CD14-positive monocyte (primary cell): ENCODE data around the gene IL10RB. TPM values are rescaled to one million over a fixed set of nuclear protein-coding genes. Genes with fewer than 3 reads are reported as not detected.
A peak's percentile ranks its signal among the peaks of the same experiment; 100 is the strongest.

Experiments used
- DNase-seq, 3 donors: peaks; one replicate each; pipeline ENCODE4 v3.0.0-alpha.2; 2011 to 2022
- H2AFZ ChIP-seq: 2 replicates; pipeline ENCODE4 v1.6.0; 2012; ENCODE audit warnings: mild to moderate bottlenecking, low read depth, low read length, inconsistent platforms; ENCODE audit not compliant: insufficient read depth, poor library complexity, severe bottlenecking
- H3K27ac ChIP-seq, 2 donors: 1 replicate in 1 of 2; 2 replicates in 1 of 2; pipeline ENCODE4 v1.5.1; 2012 to 2013; ENCODE audit warnings: low read length in 2 of 2, control low read depth in 1 of 2, inconsistent platforms in 1 of 2, low read depth in 1 of 2, mild to moderate bottlenecking in 1 of 2
- H3K27me3 ChIP-seq, 2 donors: one replicate each; pipeline versions ENCODE4 v1.6.0 to v1.6.1; 2011 to 2013; ENCODE audit warnings: low read length in 2 of 2; ENCODE audit not compliant: control insufficient read depth in 2 of 2, insufficient read depth in 2 of 2
- H3K36me3 ChIP-seq, 2 donors: replicated peaks in 1 of 2; 1 replicate in 1 of 2; 2 replicates in 1 of 2; pipeline versions ENCODE4 v1.5.1 to v1.6.1; 2012 to 2013; ENCODE audit warnings: low read length in 2 of 2, control low read depth in 1 of 2, inconsistent platforms in 1 of 2, mild to moderate bottlenecking in 1 of 2; ENCODE audit not compliant: insufficient read depth in 2 of 2, control insufficient read depth in 1 of 2
- H3K4me1 ChIP-seq, 2 donors: 1 replicate in 1 of 2; 2 replicates in 1 of 2; pipeline versions ENCODE4 v1.5.1 to v1.6.1; 2012 to 2013; ENCODE audit warnings: low read length in 2 of 2, control low read depth in 1 of 2, inconsistent platforms in 1 of 2, mild to moderate bottlenecking in 1 of 2, moderate library complexity in 1 of 2; ENCODE audit not compliant: insufficient read depth in 2 of 2, control insufficient read depth in 1 of 2
- H3K4me2 ChIP-seq: replicated peaks from 2 replicates; pipeline ENCODE3; 2012; ENCODE audit warnings: low read length, moderate library complexity, mild to moderate bottlenecking; ENCODE audit not compliant: poor library complexity, severe bottlenecking; ENCODE audit errors: extremely low read depth
- H3K4me3 ChIP-seq, 3 experiments: fragments of 200-600 bp in 1 of 3; sonication (generic) in 1 of 3; replicated peaks in 1 of 3; 1 replicate in 2 of 3; 2 replicates in 1 of 3; pipeline ENCODE4 v1.5.1; 2011 to 2013; ENCODE audit warnings: low read length in 3 of 3, mild to moderate bottlenecking in 3 of 3, control low read depth in 2 of 3, low read depth in 2 of 3, inconsistent platforms in 1 of 3, moderate library complexity in 1 of 3
- H3K79me2 ChIP-seq: 2 replicates; pipeline ENCODE4 v1.6.0; 2012; ENCODE audit warnings: mild to moderate bottlenecking, control low read depth, inconsistent platforms, low read length, moderate library complexity; ENCODE audit not compliant: insufficient read depth
- H3K9ac ChIP-seq: 2 replicates; pipeline ENCODE4 v1.6.0; 2017; ENCODE audit warnings: low read length, mild to moderate bottlenecking; ENCODE audit not compliant: insufficient read depth, poor library complexity, severe bottlenecking
- H3K9me3 ChIP-seq, 2 donors: replicated peaks in 1 of 2; 1 replicate in 1 of 2; 2 replicates in 1 of 2; pipeline versions ENCODE4 v1.5.1 to v1.6.1; 2012 to 2013; ENCODE audit warnings: low read length in 2 of 2, control low read depth in 1 of 2; ENCODE audit not compliant: control insufficient read depth in 1 of 2, insufficient read depth in 1 of 2
- H4K20me1 ChIP-seq: 2 replicates; pipeline ENCODE4 v1.6.0; 2012; ENCODE audit warnings: mild to moderate bottlenecking, low read length, control low read depth, moderate library complexity; ENCODE audit not compliant: insufficient read depth
- H3K27ac Mint-ChIP-seq, 7 donors: one replicate each; pipeline ENCODE4 v1.8.0; 2020; ENCODE audit warnings: mild to moderate bottlenecking in 7 of 7, mixed read lengths in 7 of 7, moderate library complexity in 6 of 7, inconsistent platforms in 2 of 7
- H3K27me3 Mint-ChIP-seq, 3 donors: one replicate each; pipeline ENCODE4 v1.8.0; 2021 to 2022; ENCODE audit warnings: low read depth in 3 of 3, mild to moderate bottlenecking in 3 of 3, mixed read lengths in 3 of 3, moderate library complexity in 3 of 3, inconsistent platforms in 1 of 3
- H3K36me3 Mint-ChIP-seq, 2 donors: one replicate each; pipeline ENCODE4 v1.8.0; 2020; ENCODE audit warnings: mixed read lengths in 2 of 2, inconsistent platforms in 1 of 2, mild to moderate bottlenecking in 1 of 2
- H3K4me1 Mint-ChIP-seq: one replicate; pipeline ENCODE4 v1.8.0; 2020; ENCODE audit warnings: mild to moderate bottlenecking, mixed read lengths
- H3K4me3 Mint-ChIP-seq, 2 donors: one replicate each; pipeline ENCODE4 v1.8.0; 2020; ENCODE audit warnings: mild to moderate bottlenecking in 2 of 2, mixed read lengths in 2 of 2, moderate library complexity in 1 of 2
- H3K9me3 Mint-ChIP-seq, 7 donors: one replicate each; pipeline ENCODE4 v1.8.0; 2020 to 2022; ENCODE audit warnings: mixed read lengths in 7 of 7, mild to moderate bottlenecking in 6 of 7, moderate library complexity in 6 of 7, inconsistent platforms in 2 of 7
- CTCF ChIP-seq: fragments of 200-600 bp; IDR thresholded peaks from one replicate; pipeline ENCODE4 v1.8.0; 2022; ENCODE audit warnings: antibody characterized with exemption, mild to moderate bottlenecking
- WGBS: methylation state at CpG from one replicate; pipeline ENCODE4 v1.1.5; 2013; ENCODE audit warnings: missing lambda C conversion rate; ENCODE audit not compliant: insufficient coverage; 5-methylcytosine and 5-hydroxymethylcytosine counted together
- intact Hi-C, 2 donors: fragments of 100-400 bp; cut with micrococcal nuclease; formaldehyde crosslinking; loops; one replicate each; pipeline versions ENCODE4 v1.15.0 to v1.15.1; 2023
- polyA plus RNA-seq, 3 donors: library from polyadenylated mRNA; depleted of rRNA in 1 of 3; unstranded in 2 of 3; stranded (reverse) in 1 of 3; fragments of 300-500 nt in 2 of 3; fragments of >200 nt in 1 of 3; fragmentation: Illumina TruSeq in 2 of 3; gene quantifications; 1 replicate in 2 of 3; 2 replicates in 1 of 3; pipeline ENCODE4 v1.2.3, GENCODE V29; 2012 to 2021

Gene IL10RB
- polyA plus RNA-seq, 3 donors: 79.0 to 225 (median 212) TPM

- peaks cover 0 to 3% (median 0%) of the 10 kb centered on the region in 3 donors for H3K27me3 Mint-ChIP-seq
- peaks cover 30 to 43% of the 10 kb centered on the region in 2 donors for H3K4me1 ChIP-seq
- H3K4me3 ChIP-seq: peak overlapping the region; percentile 83 to 94 (median 89)
- peaks cover 5 to 11% of the 10 kb centered on the region in 2 donors for H3K36me3 Mint-ChIP-seq
- H3K9me3 ChIP-seq: no peaks in the 10 kb centered on the region
- peaks cover 66% of the 10 kb centered on the region for H3K79me2 ChIP-seq
- intact Hi-C loops: loop anchor here in 1 of 2 donors (5.0 kb wide), 1 partner anchor 37 kb away; no protein-coding TSS in a partner anchor
- peak overlapping the region; percentile 97 for H2AFZ ChIP-seq
- H3K27ac ChIP-seq: peak overlapping the region; percentile 99 to 100
- peak; percentile 80 to 91 (median 85) for DNase-seq
- H3K36me3 ChIP-seq: peaks cover 3 to 13% of the 10 kb centered on the region in 2 donors
- H3K27ac Mint-ChIP-seq: no peak overlapping the region
- H3K4me1 Mint-ChIP-seq: peaks cover 30% of the 10 kb centered on the region
- TF ChIP-seq CTCF: no peak
- peak overlapping the region; percentile 96 for H3K4me2 ChIP-seq
- peaks cover 0 to 3% (median 0%) of the 10 kb centered on the region in 7 donors for H3K9me3 Mint-ChIP-seq
- no peaks in the 10 kb centered on the region for H3K27me3 ChIP-seq
- 0% methylated on average over 21 of the region's 28 CpGs for WGBS
- peaks cover 44% of the 10 kb centered on the region for H4K20me1 ChIP-seq
- peak overlapping the region; percentile 99 for H3K9ac ChIP-seq
- no peak overlapping the region for H3K4me3 Mint-ChIP-seq
Measured at GRCh38 chr21:33325222-33326067, 59.3 kb downstream of the IL10RB start.

DNA sequence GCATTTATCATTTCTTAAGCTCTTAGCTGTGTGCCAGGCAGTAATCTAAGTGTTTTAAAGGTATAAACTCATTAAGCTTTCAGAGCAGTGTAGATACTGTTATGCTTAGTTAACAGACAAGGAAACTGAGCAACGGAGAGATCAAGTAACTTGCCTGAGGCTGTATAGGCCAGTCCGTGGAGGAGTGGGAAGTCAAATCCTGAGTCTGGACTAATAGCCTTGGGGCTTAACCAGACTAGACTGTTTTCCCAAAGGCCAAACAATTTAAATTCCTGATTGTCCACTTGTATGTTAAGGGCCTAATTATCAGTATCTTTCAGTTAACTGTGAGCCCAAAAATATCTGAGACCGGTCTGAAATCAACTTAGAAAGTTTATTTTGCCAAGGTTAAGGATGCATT, 61.2 kb downstream of the IL10RB start:
- no peaks in the 10 kb centered on the region for H3K27me3 ChIP-seq
- H3K9ac ChIP-seq: no peak overlapping the region
- Mint-ChIP-seq H3K27me3 (peaks cover 0 to 3% (median 0%) of the 10 kb centered on the region in 3 donors), H3K4me1 (peaks cover 38% of the 10 kb centered on the region), H3K27ac (peak overlapping the region in 2 of 7 donors; percentile 8 to 46), H3K36me3 (peaks cover 24 to 25% of the 10 kb centered on the region in 2 donors), H3K9me3 (peaks cover 0 to 8% (median 4%) of the 10 kb centered on the region in 7 donors), H3K4me3 (no peak overlapping the region)
- H2AFZ ChIP-seq: no peak overlapping the region
- TF ChIP-seq CTCF: no peak
- H3K27ac ChIP-seq: peak overlapping the region in 1 of 2 donors; percentile 49
- H3K36me3 ChIP-seq: peaks cover 14 to 32% of the 10 kb centered on the region in 2 donors
- H3K79me2 ChIP-seq: peaks cover 85% of the 10 kb centered on the region
- H3K4me3 ChIP-seq: peak overlapping the region in 1 of 3 experiments; percentile 89
- peak overlapping the region; percentile 96 for H3K4me2 ChIP-seq
- no peak for DNase-seq
- no CpG with 5 or more reads among the region's 3 CpGs for WGBS
- no peaks in the 10 kb centered on the region for H3K9me3 ChIP-seq
- peaks cover 30 to 43% of the 10 kb centered on the region in 2 donors for H3K4me1 ChIP-seq
- intact Hi-C loops: loop anchor here in 1 of 2 donors (5.0 kb wide), 1 partner anchor 35 kb away; no protein-coding TSS in a partner anchor
- H4K20me1 ChIP-seq: peaks cover 63% of the 10 kb centered on the region
